ENCODE data around the gene CAMTA1. TPM values are rescaled to one million over a fixed set of nuclear protein-coding genes. Genes with fewer than 3 reads are reported as not detected.
A peak's percentile ranks its signal among the peaks of the same experiment; 100 is the strongest.

CAMTA1 gene
- total and polyA plus RNA-seq, 2 experiments from 2014 or later = 89.0 to 145 TPM

GRCh38 chr1:7460807-7461206 lies 675.6 kb downstream of the CAMTA1 start:
- peaks cover 6% of the 10 kb centered on the region for H3K4me1 ChIP-seq (ENCODE audit: insufficient read depth)
- no peak overlapping the region for H2AFZ ChIP-seq
- 22% methylated on average over 6 of the region's 6 CpGs for WGBS (ENCODE audit: low lambda C conversion rate, missing lambda C conversion rate)
- TF ChIP-seq EZH2 (IDR thresholded peaks at IDR 0.05; ENCODE audit: borderline replicate concordance) (no peak), CTCF (IDR thresholded peaks at IDR 0.05; ENCODE audit: poor library complexity) (peak; percentile 19)
- H3K9me2 ChIP-seq (replicated peaks; ENCODE audit: insufficient read depth) = no peaks in the 10 kb centered on the region
- H3K4me3 ChIP-seq = no peak overlapping the region
- H3K36me3 ChIP-seq (replicated peaks; ENCODE audit: insufficient read depth, low read depth) = no peaks in the 10 kb centered on the region
- no peaks in the 10 kb centered on the region for H3K9me3 ChIP-seq (ENCODE audit: low read depth)
- H3K4me2 ChIP-seq = no peak overlapping the region
- DNase-seq (ENCODE audit: low spot score) = no peak
- H3K27me3 ChIP-seq = no peaks in the 10 kb centered on the region
- H3K79me2 ChIP-seq = no peaks in the 10 kb centered on the region
- no peaks in the 10 kb centered on the region for H4K20me1 ChIP-seq (ENCODE audit: insufficient read depth, poor library complexity, severe bottlenecking)
- no peak overlapping the region for H3K27ac ChIP-seq

- Histone ChIP-seq H3K36me3 (replicated peaks; ENCODE audit: insufficient read depth, low read depth) (no peaks in the 10 kb centered on the region), H4K20me1 (ENCODE audit: insufficient read depth, poor library complexity, severe bottlenecking) (no peaks in the 10 kb centered on the region), H3K27me3 (no peaks in the 10 kb centered on the region), H3K4me3 (no peak overlapping the region), H3K9me2 (replicated peaks; ENCODE audit: insufficient read depth) (no peaks in the 10 kb centered on the region), H3K4me2 (no peak overlapping the region), H3K4me1 (ENCODE audit: insufficient read depth) (no peaks in the 10 kb centered on the region), H3K9me3 (ENCODE audit: low read depth) (no peaks in the 10 kb centered on the region), H3K27ac (no peak overlapping the region), H2AFZ (no peak overlapping the region), H3K79me2 (no peaks in the 10 kb centered on the region)
- no peak for TF ChIP-seq CTCF (IDR thresholded peaks at IDR 0.05; ENCODE audit: poor library complexity)
- TF ChIP-seq EZH2 (IDR thresholded peaks at IDR 0.05; ENCODE audit: borderline replicate concordance) = no peak
- DNase-seq (ENCODE audit: low spot score) = no peak
- 83% methylated on average over 10 of the region's 10 CpGs for WGBS (ENCODE audit: low lambda C conversion rate, missing lambda C conversion rate)
Measured at GRCh38 chr1:7462617-7463016, 677.4 kb downstream of the CAMTA1 start.

GRCh38 chr1:7463526-7463925 lies 678.3 kb downstream of the CAMTA1 start:
- Histone ChIP-seq H3K27me3 (no peaks in the 10 kb centered on the region), H3K4me2 (no peak overlapping the region), H4K20me1 (ENCODE audit: insufficient read depth, poor library complexity, severe bottlenecking) (no peaks in the 10 kb centered on the region), H3K79me2 (no peaks in the 10 kb centered on the region), H3K4me1 (ENCODE audit: insufficient read depth) (no peaks in the 10 kb centered on the region), H3K27ac (no peak overlapping the region), H2AFZ (no peak overlapping the region), H3K9me2 (replicated peaks; ENCODE audit: insufficient read depth) (no peaks in the 10 kb centered on the region), H3K4me3 (no peak overlapping the region), H3K36me3 (replicated peaks; ENCODE audit: insufficient read depth, low read depth) (no peaks in the 10 kb centered on the region), H3K9me3 (ENCODE audit: low read depth) (no peaks in the 10 kb centered on the region)
- WGBS (ENCODE audit: low lambda C conversion rate, missing lambda C conversion rate) = 91% methylated on average over 7 of the region's 7 CpGs
- no peak for DNase-seq (ENCODE audit: low spot score)
- TF ChIP-seq CTCF (IDR thresholded peaks at IDR 0.05; ENCODE audit: poor library complexity) (no peak), EZH2 (IDR thresholded peaks at IDR 0.05; ENCODE audit: borderline replicate concordance) (no peak), EZH2phosphoT487 (IDR thresholded peaks at IDR 0.05; ENCODE audit: low read depth, severe bottlenecking, unreplicated experiment) (no peak)

GRCh38 chr1:7464736-7465135 lies 679.5 kb downstream of the CAMTA1 start:
- Histone ChIP-seq H3K79me2 (no peaks in the 10 kb centered on the region), H4K20me1 (ENCODE audit: insufficient read depth, poor library complexity, severe bottlenecking) (no peaks in the 10 kb centered on the region), H3K27me3 (no peaks in the 10 kb centered on the region), H3K9me3 (ENCODE audit: low read depth) (no peaks in the 10 kb centered on the region), H3K9me2 (replicated peaks; ENCODE audit: insufficient read depth) (no peaks in the 10 kb centered on the region), H2AFZ (no peak overlapping the region), H3K4me3 (no peak overlapping the region), H3K36me3 (replicated peaks; ENCODE audit: insufficient read depth, low read depth) (no peaks in the 10 kb centered on the region), H3K4me2 (no peak overlapping the region), H3K4me1 (ENCODE audit: insufficient read depth) (peaks cover 3% of the 10 kb centered on the region), H3K27ac (no peak overlapping the region)
- no peak for DNase-seq (ENCODE audit: low spot score)
- TF ChIP-seq EZH2 (IDR thresholded peaks at IDR 0.05; ENCODE audit: borderline replicate concordance) (no peak), EZH2phosphoT487 (IDR thresholded peaks at IDR 0.05; ENCODE audit: low read depth, severe bottlenecking, unreplicated experiment) (no peak), CTCF (IDR thresholded peaks at IDR 0.05; ENCODE audit: poor library complexity) (no peak)
- WGBS (ENCODE audit: low lambda C conversion rate, missing lambda C conversion rate) = 89% methylated on average over 12 of the region's 12 CpGs

All from hepatocyte (in vitro differentiated cells).